Measurements from ENCODE around the gene OR9G4.

GRCh38 chr11:56764976-56765375 lies 16.5 kb upstream of the OR9G4 start:
- no peak for TF ChIP-seq POLR2AphosphoS5 (IDR thresholded peaks at IDR 0.05)
- no peak for TF ChIP-seq CTCF (IDR thresholded peaks at IDR 0.05)
- no peak for TF ChIP-seq POLR2A (IDR thresholded peaks at IDR 0.05)
